ENCODE results near the gene DLAT.
"Not testable (repeated sequence)": the region's sequence is repeated elsewhere in the genome, so short reads cannot be mapped to it uniquely, and the experiment has no call there.

DLAT gene

GRCh38 chr11:112005422-112006094 is 19.6 kb upstream of the DLAT start:
- no peak for DNase-seq

GRCh38 chr11:112006095-112006441 is 19.1 kb upstream of the DLAT start:
- not testable (repeated sequence) for DNase-seq

DNA sequence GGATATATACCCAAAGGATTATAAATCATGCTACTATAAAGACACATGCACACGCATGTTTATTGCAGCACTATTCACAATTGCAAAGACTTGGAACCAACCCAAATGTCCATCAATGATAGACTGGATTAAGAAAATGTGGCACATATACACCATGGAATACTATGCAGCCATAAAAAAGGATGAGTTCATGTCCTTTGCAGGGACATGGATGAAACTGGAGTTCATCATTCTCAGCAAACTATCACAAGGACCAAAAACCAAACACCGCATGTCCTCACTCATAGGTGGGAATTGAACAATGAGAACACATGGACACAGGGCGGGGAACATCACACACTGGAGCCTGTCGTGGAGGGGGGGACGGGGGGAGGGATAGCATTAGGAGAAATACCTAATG is 13.8 kb upstream of the DLAT start:
- DNase-seq, result not testable (repeated sequence)

DNA sequence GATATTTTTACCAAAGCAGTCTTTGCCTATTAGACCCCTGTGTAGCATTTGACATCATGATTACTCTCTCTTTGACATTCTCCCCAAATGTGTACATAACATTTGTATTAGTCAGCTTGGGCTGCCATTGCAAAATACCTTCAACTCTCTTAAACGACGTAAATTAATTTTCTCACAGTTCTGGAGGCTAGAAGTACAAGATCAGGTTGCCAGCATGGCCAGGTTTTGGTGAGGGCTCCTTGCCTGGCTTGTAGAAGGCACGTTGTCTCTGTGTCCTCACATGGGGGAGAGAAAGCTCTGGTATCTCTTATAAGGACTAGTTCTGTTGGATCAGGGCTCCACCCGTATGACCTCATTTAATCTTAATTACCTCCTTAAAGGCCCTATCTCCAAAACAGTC is 12.3 kb upstream of the DLAT start:
- DNase-seq, result no peak

DNA sequence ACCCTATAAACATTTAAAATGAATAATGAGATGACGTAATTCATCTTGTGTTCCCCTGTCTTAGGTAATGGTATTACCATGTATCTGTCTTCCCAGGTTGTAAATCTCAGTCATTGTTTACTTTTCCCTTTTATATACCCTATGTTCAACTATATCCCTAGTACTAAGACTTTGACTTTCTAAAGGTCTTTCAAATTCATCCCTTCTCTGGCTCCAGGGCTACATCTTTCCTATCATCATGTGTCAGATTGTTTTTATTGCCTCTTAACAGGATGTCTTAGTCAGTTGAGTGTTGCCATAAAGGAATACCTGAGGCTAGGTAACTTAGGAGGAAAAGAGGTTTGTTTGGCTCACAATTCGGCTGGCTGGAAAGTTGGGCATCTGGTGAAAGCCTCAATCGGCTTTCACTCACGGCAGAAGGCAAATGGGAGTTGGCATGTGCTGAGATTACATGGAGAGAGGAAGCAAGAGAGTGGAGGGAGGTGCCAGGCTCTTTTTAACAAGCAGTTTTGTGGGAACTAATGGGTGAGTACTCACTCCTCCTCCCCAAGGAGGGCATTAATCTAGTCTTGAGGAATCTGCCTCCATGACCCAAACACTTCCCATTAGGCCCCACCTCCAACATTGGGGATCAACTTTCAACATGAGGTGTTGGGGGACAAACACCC is 11.6 kb upstream of the DLAT start:
- no peak for DNase-seq

GRCh38 chr11:112016088-112016764 is 9.0 kb upstream of the DLAT start:
- DNase-seq, result no peak

DNA sequence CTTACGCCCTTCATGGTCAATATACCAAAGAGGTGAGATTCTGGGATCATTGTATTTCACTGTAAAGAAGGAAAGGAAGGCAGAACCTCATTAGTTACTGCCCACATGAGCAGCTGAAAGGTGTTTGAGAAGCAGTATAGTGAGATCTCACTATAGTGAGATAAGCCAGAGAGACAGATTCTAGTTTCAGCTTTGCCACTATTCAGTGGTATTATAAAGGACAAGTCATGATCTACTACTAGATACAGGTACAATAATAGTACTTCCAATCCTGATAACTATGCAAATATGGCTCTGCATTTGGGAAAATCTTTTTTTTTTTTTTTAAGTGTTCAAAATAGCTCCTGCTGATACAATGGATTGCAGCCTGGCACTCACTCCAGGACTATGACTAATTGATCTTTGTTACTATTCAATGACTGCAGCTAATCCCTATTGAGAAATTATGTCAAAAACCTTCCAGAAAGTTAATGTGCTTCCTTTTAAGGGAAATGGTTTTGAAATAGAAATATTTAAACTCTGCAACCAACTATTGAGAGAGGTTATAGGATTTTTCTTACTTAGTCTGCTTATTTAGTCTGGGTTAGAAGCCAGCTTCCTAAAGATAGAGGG is 8.3 kb upstream of the DLAT start:
- DNase-seq, result no peak

DNA sequence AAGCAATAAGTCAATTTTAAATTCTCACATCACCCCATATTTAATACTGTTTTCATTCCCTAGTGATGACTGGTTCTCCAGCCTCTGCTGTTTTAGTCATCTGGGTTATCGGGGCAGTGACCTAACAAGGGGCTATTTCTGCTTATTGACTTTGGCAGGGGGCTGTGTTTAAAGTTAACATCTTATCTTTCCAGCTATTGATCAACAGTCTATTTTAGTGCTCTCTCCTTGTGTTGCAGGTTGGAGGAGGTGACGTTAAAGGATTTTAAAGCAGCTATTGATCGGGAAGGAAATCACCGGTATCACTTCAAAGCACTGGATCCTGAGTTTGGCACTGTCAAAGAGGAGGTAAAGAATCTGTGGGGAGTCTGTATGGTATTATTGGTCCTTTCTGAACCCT is 7.7 kb upstream of the DLAT start:
- no peak for DNase-seq

- no peak for DNase-seq
Measured at GRCh38 chr11:112019066-112019465, 6.1 kb upstream of the DLAT start.

DNA sequence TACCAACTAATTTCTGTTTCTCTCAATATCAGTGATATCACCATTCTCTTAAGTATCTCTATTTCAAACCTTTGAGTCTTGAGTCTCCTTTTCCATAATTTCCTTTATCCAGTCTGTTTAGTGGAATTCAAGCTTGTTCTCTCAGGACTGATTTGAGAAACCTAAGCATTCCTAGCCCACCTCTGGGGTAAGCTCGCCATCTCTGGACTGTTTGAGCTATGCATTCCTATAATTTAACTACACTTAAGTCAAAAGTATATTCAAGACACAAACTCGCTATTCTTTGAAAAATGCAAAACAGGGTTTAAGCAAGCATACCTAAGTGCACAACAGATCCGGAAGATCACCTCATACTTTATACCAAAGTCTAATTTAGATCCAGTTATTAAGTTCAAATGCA is 2.1 kb upstream of the DLAT start:
- DNase-seq, result no peak

- peak in 2 of 6 experiments; percentile 19 to 40 for DNase-seq
Measured at GRCh38 chr11:112024178-112024772, 933 bp upstream of the DLAT start.

- peak in 1 of 6 experiments; percentile 42 for DNase-seq
Measured at GRCh38 chr11:112025707-112026106, 499 bp downstream of the DLAT start.

- DNase-seq, result not testable (repeated sequence)
Measured at GRCh38 chr11:112026784-112027410, 1.7 kb downstream of the DLAT start.

GRCh38 chr11:112029460-112029859 is 4.3 kb downstream of the DLAT start:
- no peak for DNase-seq

- DNase-seq, result no peak
Measured at GRCh38 chr11:112033902-112034301, 8.7 kb downstream of the DLAT start.

GRCh38 chr11:112037527-112037926 is 12.3 kb downstream of the DLAT start:
- DNase-seq, result no peak

DNA sequence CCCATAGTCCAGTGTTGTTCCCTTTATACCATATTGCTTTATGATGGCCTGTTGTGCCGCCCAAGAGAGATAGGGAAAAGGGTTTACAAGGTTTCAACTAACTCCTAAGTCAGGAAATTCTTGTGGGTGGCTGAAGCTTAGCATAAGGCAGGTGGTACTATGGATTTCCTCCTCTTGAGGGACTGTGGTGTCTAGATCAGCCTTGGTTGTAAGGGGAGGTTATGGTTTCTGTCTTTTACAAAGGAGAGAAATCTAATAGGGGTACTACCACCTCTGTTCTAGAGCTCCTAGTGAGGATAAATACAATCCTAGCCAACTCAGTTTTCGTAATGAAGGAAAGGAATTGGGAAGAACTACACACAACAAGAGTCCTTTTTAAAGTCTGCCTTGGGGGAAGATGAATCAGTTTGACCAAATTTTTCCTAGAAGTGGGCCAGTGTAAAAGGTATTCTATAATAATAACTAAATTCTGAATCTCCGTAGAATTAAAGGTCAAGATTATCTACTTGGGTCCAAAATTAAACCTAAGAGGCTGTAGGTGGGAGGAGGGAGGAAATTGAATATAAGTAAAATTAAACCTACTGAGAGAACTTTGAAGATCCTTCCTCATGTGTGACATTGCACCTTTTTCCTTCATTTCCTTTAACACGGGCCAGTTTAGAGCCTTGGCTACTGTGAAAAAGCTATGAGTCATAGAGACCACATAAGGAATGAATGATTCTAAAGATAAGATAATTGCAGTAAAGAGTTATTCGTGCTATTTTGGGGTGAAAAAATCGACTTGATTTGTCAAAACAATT is 17.2 kb downstream of the DLAT start:
- DNase-seq, result no peak

DNA sequence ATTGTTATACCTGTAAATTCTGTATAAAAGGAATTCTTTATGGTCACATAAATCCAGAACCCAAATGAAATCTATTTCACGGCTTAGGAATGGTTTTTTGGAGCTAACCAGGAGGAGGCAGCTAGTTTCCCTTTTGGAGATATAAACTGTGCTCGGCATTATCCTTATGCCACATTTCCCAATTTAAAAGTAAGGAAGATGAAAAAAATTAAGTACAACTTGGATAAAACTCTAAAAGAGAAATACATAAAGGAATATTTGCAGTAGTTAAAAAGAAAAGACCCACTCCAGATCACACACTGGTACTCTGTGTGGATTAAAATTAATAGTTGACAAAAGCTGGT is 17.7 kb downstream of the DLAT start:
- no peak for DNase-seq

DNA sequence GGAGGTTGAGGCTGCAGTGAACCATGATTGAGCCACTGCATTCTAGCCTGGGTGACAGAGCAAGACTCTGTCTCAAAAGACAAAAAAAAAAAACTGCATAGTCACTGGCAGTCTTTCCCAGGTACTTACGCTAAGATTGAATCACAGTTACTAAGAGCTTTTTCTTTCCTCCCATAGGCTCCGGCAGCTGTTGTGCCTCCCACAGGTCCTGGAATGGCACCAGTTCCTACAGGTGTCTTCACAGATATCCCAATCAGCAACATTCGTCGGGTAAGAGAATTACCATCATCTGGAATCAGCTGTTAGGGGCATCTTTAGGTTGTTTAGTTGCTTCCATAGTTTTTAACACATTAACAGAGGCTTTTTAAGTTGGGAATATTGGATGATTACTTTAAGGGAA is 19.8 kb downstream of the DLAT start:
- DNase-seq, result no peak

DNA sequence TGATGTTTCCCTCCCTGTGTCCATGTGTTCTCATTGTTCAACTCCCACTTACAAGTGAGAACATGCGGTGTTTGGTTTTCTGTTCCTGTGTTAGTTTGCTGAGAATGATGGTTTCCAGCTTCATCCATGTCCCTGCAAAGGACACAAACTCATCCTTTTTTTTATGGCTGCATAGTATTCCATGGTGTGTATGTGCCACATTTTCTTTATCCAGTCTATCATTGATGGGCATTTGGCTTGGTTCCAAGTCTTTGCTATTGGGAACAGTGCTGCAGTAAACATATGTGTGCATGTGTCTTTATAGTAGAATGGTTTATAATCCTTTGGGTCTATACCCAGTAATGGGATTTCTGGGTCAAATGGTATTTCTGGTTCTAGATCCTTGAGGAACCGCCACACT is 21.4 kb downstream of the DLAT start:
- not testable (repeated sequence) for DNase-seq

DNA sequence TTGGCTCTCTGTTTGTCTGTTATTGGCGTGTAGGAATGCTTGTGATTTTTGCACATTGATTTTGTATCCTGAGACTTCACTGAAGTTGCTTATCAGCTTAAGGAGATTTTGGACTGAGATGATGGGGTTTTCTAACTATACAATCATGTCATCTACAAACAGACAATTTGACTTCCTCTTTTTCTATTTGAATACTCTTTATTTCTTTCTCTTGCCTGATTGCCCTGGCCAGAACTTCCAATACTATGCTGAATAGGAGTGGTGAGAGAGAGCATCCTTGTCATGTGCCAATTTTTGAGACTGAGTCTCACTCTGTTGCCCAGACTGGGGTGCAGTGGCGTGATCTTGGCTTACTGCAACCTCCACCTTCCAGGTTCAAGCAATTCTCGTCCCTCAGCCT is 23.0 kb downstream of the DLAT start:
- not testable (repeated sequence) for DNase-seq

- no peak for DNase-seq
Measured at GRCh38 chr11:112049777-112050176, 24.6 kb downstream of the DLAT start.
